ENCODE results near the gene MAFG.

GRCh38 chr17:81950501-81950900 is 23.0 kb upstream of the MAFG start:
- TF ChIP-seq CTCF (IDR thresholded peaks at IDR 0.05) (no peak), POLR2A (IDR thresholded peaks at IDR 0.05) (no peak)
